Cortex of kidney (tissue), 1 donor: ENCODE results near the gene PSMB11.

ENCODE experiments used
- DNase-seq: peaks from one replicate; lab custom pipeline; 2025; lab: John Stamatoyannopoulos, UW

Gene PSMB11

DNA sequence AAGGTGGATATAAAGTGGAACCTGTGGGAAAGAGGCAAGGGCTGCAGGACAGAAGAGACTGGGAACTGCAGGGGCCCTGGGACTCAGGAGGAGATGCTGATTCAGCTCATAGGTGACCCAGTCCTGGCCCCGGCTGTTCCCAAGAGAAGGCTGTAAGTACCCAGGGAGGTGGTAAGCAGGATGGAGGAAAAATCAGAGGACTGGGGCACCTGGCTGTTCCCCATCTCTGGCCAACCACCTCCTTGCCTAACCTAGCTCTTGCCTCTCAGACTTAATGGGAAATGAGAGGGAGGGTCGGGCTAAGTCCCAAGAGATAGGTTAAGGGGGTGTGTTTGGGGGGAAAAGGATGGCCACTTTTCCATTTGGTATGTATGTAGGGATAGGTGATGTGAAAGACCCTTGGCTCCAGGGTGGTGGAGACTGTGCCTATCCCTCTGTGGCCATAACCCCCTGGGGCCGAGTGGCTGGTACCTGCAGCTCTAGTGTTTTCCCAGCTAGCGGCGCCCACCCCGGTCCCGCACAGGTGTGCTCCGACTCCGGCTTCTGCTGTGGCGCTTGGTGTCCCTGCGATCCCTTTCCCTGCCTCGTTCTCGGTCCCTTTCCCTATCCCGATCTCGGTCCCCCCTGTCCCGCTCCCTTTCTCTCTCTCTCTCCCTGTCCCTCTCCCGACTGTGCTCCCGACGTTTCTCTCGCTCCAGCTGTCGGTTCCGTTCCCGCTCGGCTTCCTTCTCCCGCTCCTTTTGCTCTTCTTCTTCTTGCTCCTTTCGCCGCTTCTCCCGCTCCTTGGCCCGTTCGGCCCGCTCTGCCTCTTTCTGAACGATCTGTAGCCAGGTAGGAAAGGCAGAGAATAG is 16.9 kb downstream of the PSMB11 start:
- no peak for DNase-seq

DNA sequence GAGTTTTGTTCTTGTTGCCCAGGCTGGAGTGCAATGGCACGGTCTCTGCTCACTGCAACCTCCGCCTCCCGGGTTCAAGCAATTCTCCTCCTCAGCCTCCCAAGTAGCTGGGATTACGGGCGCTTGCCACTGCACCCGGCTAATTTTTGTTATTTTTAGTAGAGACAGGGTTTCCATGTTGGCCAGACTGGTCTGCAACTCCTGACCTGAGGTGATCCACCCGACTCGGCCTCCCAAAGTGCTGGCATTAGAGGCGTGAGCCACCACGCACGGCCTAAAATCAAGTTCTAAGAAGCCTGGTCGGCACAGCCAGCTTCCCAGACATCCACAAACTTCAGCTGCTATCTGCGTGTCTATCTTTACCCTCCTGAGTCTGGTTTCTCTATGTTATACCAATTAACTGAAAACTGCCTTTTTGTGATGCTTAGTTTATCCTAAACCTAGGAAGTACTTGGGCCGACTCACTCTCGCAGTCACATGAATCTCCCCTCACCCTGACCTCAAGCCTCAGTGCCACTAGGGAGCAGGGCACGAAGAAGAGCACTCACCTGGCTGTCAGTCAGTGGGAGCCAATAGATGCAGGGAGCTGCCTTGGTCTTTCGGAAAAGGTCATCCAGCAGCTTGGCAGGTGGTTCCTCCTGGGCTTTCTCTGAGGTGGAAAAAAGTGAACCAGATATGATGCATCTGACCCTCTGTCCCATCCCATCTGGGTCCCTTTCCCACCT is 18.7 kb downstream of the PSMB11 start:
- no peak for DNase-seq

DNA sequence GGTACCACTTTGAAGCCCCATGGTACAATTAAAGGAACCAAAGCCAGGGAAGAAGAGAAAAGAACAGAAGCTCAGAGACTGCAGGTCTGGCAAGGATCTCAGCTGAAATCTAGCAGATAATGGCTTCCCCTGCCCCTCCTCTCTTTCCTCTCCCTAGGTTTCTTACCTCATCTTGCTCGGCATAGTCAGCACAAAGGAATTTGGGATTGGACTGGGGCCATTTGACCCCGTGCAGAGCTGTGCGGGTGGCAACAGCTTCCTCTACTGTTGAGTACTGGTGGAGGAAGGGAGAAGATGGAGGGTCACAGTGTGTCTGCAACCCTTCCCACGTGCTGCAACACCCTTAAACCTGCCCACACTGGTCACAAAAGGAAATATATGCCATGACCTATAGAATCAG is 20.0 kb downstream of the PSMB11 start:
- DNase-seq, result no peak

DNA sequence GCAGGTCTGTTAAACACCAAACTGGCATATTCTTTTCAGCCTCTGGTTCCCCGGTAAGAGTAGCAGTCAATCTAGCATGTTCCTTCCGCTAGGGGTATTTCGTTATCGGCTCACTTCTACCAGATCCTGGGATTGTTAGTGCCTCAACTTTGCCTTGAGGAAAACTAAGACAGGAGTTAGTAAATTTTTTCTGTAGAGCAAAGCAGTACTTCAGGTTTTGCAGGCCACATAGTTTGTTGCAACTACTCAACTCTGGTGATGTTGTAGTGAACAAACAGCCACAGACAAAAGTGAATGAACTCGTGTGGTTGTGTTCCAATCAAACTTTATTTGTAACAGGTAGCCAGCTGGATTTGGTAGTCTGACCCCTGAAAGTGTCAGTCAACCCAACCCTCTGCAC is 21.6 kb downstream of the PSMB11 start:
- no peak for DNase-seq

DNA sequence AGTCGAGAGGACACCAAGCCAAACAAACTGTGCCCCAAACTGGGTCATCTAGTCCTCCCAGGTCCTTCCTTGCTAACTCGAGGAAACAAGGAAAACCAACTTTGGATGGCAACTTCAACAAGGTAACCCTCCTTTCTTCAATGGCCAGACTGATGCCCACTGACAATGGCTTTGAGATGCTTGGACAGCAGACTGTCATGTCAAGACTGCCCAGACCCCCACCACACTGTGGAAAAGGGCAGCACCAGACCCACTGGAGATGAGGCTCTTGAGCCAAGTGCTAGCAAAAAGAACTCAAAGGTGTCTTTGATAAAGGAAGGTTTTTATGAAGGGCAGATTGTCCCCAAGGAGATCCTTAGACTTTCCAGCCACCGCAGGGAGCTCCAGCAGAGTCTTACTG is 24.4 kb downstream of the PSMB11 start:
- DNase-seq, result no peak

DNA sequence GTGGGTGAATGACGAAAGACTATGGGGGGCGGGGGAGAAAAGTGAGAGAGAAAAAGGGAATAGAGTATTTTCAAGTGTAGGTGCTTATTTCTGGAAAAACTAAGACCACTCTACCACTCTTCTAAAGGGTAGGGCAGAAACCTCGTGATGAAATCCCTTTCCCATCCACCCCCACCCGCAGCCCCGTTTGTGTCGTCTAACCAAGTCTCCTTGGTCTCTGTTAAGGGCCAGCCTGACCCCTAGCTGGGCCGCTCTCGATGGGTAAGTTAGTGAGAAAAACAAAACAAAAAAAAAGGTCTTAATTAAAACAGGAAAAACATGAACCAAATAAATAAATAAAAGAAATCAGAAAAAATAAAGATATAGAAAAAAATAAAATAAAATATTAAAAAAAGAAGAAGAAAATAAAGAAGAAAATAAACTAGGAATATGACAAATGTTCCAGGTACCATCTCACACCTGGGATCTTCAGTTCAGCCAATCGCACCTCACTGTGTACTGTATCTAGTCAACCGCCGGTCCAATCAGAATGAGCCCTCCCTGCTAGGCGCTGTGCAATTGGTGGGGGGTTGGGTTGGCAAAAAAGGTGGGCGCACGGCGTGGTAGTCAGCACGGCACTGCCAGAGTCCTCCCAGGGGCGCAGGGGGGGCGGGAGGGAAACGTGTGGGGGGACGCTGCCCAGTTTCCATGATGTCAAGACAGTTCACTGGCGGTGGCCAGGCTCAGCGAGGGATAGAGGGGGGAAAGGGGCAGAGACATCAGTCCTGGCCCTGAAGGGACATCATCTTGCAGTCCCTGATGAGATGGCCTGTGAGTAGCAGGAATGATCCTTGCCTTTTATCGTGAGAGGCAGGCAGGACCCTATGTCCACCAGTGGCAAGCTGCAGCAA is 25.1 kb downstream of the PSMB11 start:
- no peak for DNase-seq

DNA sequence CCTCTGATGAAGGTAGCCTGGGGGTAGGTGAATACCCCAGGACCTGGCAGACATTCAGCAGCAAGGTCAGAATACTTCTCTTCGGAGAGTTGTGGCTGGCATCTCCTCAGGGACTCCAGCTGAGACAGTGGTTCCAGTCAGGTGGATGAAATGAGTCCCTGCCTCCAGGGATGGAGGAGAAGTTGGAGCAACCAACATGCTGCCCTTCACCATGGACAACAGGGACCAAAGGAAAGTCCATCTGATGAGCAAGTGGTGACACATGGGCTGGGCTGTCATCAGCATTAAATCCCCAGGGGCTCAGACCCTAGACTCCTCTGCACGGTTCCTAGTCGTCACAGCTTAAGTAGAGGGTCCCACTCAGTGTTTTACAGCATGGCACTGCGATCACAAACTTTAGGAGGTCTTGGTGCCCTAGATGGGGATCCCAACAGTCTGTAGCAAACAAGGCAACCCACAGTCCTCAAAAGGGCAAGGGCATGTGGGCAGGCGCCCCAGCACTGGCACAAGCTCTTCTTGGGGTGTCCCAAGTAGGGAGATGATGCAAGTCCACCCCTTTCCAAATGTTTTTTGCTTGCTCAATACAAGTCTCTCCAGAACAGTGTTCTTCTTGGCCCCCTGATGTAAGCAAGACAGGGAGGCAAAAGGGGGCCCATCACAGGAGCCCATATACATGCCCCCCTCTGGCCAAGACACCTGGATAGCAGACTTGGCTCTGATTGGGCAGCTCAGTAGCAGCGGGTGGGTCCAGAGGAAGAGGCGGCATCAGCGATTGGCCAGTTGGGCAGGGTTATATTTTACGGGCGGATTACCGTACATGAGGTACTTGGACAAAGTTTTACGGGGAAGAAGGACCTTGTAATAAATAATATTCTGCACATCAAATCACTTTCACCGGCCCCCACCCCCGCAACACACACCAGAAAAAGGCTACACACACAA is 26.1 kb downstream of the PSMB11 start:
- no peak for DNase-seq

DNA sequence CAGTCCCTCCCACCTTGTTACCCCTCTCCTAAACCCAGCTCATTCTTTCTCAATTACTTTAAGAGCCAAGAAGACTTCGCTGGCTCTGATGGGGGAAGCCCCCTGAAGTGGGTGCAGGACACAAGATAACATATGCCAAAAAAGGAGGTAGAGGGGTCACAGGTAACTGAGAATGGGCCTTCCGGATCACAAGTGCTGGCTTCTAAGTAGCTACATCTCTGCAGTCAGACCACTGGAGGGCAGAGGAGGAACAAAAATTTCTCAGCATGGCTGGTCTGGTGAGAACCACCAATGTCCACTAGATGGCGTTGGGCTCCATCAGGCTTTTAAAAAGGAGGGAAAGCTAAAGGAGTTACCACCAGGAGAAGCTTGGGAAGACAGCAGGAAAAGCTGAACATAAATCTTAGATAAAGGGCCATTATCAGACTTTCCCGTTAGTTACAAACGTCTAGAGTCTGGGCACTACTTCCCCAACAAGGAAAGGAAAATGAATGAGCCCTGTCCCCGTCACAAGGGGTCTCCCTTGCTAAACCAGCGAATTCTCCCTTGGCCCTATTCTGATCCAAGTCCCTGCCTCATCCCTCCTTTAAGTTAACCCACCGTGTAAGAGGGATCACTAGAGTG is 26.9 kb downstream of the PSMB11 start:
- DNase-seq, result no peak

DNA sequence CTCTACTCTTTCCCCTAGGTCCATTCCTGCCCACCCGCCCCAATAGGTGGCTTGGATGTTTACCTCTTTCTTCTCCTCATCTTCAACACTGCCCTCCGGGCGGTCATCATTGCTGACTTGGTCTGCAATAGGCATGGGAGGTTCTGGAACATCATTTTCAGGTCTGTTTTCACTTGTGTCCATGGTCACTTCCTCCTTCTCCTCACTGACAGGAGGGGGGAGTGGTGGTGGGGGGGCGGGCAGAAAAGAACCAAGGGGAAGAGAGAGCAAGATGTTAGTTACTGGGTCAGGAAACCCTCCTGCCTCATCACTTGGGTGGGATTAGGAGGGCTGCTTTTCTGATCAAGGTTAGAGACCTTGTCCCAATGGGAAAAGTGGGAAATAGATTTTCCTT is 27.4 kb downstream of the PSMB11 start:
- no peak for DNase-seq

DNA sequence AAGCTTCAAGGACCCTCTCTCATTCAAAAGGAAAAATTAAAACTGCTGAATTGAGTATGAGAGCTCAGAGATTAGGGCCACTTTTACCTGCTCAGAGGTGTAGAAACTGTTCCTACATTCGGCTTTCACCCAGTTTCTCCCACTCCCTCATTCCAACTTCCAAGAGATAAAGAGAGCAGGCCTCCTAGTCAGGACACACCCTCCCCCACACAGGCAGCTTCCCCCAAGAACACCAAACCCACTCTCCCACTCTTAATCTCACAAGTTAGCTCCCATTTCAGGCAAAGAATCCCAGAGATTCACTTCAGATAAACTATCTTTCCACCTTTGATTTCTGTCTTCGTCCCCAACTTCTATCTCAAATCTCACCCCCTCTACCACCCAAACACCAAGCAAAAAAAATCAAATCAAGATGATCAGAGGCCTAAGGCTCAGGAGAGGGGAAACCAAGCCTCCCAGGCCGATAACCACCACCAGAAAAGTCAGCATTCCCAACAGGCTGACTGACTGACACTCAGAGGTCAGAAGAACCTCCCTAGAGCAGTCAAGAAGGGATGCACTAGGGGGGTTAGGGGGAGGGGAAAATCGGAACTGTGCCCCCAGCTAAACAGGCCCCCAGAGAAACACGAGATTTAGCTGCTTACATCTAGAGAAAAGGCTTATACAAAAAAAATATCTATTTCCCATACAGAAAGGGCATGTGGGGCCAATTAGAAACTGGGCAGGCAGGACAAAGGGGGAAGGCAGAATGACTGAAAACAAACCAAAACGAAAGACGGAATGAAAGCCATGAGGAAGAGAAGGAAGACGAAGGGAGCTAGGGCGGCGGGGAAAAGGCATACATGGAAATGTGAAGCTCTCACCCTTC is 28.5 kb downstream of the PSMB11 start:
- DNase-seq, result no peak

DNA sequence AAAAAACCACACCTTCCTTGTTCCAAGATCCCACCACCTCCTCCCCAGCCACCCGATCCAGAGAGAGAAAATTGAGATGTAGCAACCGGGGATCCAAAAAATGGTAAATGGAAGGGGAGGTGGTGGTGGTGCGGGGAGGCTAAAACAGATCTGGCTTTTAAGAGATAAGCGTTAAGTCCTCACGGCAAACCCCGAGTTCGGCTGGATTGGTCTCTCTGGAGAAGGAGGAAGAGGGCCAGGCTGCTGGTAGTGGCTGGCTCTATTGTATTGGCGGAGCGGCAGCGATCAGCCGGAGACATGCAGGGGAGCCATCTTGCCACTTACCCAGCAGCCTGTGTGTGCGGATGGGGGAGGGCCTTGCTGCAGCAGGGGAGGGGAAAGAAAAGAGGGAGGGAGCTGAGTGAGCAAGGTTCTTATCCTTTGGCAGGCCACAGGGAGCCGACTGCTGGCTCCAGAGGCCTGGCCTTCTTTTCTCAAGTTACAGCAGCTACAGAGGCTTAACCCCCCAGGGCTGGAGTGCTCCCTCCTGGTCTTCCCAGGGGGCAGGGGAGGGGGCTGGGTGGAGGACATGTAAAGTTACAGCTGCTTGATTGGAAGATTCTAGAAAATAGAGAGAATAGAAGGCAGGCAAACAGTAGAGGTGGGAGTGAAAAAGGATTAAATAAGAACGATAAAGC is 29.4 kb downstream of the PSMB11 start:
- DNase-seq, result no peak

DNA sequence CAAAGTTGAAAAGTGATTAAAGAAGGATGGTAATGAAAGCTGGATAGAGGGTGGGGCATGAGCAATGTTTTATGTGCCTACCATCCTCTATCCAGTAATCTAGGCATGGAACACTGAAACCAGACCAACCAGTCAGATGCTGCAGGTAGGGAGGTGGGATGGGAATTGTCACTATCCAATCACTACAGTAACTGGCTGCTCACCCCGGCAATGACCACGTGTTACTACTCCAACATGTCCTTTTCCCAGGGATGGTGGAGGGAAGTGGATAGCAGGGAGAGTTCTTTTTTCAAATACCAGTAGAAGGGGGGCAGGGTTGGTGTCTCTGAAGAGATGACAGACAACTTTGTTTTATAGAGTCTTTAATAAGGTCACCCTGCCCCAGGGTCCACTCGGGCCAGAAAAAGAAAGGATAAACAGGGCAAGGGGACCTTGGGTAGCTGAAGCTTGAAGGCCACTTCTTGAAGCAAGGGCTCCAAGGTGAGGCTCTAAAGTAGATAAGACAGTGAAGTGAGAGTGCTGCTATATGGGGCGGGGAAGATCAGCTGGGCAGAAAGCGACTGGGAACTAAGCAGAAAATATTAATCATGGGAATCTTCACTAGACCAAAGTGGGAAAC is 30.0 kb downstream of the PSMB11 start:
- DNase-seq, result no peak

DNA sequence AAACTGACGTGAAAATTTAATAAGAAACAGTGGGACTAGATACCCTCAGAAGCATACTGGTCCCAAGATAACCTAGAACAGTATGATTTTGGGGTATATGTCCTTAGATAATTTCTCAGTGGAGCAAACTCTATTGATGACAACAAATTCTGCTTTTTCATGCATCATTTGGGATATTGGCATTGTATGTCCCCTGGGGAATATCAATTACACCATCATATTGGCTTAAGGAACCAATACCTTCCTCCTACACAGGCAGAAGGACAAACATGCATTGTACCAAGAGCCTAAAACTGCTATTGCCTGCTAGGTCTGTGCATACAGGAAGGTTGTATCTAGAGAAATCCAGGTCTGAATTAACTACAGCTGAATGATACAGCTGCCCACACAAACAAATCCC is 32.9 kb downstream of the PSMB11 start:
- DNase-seq, result no peak

DNA sequence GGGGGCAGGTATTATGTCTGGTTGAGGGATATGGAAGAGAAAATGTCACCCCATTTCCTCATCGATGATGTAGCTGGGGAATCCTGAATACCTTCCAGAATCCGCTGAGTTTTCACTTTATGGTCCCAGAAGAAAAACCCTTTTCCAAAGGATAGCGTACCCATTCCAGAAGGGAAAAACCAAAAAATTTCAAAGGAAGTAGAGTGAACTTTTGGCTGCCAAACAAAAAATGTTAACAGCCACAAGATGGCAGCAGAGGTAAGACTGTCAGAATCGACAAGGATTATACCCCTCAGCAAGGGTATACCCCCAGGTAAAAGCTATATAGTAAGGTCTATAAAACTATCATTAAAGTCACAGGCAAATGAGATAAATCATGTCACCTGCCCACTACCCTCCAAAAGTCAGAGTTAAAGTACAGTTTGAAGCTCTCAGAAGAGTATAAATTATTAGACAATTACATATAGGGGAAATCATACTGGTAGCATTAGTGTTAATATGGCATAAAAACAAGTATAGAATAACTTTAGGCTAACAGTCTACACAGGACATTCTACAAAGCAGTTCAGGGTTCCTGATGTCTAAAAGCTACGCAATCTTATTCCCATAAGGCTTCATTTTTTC is 34.9 kb downstream of the PSMB11 start:
- no peak for DNase-seq

DNA sequence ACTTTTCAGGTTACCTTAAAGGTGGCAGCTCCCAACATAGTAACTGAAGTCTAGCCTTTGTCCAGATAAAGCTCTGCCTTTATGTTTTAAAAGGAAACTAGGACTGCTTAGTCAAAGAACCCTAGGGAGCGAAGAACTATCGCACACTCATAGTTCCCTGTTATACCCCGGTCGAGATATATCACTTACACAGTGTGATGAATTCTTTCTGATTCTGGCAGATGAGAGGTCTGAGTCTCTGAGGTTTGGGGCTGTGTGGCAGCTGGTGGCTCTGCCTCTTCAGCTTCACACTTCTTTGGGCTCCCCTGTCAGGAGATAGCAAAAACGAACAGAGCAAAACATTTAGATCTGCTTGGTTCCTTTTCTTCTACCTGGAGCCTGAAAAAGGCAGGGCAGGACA is 36.0 kb downstream of the PSMB11 start:
- DNase-seq, result no peak

DNA sequence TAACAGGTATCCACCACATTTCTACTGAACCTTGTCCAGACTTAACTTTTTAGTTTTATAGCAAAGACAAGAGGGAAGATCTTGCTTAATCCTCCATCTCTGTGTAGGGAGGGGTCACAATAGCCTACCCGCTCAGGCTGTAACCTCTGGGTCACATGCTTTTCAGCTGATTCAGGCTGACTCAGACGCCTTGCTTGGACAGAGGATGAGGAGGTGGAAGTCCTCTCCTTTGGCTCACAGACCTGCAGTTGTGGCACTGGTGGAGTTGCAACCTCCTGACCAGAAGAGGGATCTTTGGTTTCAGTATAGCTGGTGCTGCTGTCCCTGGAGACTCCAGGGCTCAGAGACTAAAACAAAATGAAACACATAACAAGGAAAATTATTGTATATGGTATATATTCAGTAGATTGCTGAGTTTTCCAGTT is 36.7 kb downstream of the PSMB11 start:
- DNase-seq, result no peak

DNA sequence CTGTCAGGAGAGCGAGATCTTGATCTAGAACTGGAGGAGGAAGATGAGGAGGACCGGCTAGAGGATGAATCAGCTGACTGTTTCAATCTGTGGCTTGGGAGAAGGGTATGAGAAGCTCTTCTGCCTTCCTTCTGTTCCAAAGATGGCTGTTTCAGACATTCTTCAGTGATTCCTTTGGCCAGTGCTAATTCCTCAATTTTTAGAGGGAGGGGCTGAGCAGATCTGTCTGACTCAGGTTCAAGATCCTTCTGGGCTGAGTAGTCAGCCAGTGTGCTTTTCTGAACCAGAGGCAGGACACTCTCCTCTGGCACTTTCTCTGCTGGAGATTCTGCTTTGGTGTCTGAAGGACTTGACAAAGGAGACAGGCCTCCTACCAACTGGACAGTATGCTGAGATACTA is 37.7 kb downstream of the PSMB11 start:
- DNase-seq, result no peak

DNA sequence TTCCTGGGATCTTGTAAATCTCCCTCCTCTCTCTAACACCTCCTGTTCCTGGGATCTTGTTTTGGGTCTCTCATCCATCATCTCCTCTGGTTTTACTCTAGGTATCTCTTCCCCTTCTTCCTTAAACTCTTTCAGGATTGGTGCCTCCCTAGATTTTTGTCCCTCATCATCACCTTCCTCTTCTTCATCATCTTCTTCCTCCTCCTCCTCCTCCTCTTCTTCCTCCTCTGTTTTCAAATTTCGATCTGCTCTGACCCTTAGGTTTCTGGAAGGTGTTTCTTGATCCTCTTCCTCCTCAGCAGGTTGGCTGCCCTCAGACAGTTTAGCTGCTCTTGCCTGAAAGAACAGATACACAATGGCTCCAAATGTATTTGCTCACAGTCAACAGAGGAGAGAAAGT is 38.5 kb downstream of the PSMB11 start:
- DNase-seq, result no peak
